K562 (cell line): ENCODE measurements around the gene TLR5. TPM values are rescaled to one million over a fixed set of nuclear protein-coding genes. Genes with fewer than 3 reads are reported as not detected.

Experiments
- ATAC-seq: fragments of 200-7000 bp; cut with Tn5 transposase; 3 replicates; pipeline ENCODE4 v1.9.1; 2020; ENCODE audit warnings: moderate library complexity
- BruUV-seq: library from RNA; stranded (reverse); fragments of 400-500 nt; replicated peaks from 2 replicates; lab custom pipeline; 2021; lab: Mats Ljungman, UMichigan
- CTCF ChIA-PET: fragments of 300-600 bp; formaldehyde crosslinking; extraction: SDS; loops from one replicate; lab custom pipeline; 2021; ENCODE audit warnings: low intra/inter-chr PET ratio; lab: Yijun Ruan, JAX
- POLR2A ChIA-PET: fragments of 300-600, 350-650 bp; sonication (Branson Sonifier 250); formaldehyde crosslinking; extraction: SDS; loops from one replicate; lab custom pipeline; 2021; ENCODE audit warnings: antibody characterized with exemption, inconsistent platforms; lab: Yijun Ruan, JAX
- DNase-seq, 4 experiments: peaks; one replicate each; pipeline versions ENCODE4 v3.0.0 to v3.0.0-alpha.2; 2011 to 2018; ENCODE audit warnings: low spot score in 3 of 4, mixed read lengths in 3 of 4; ENCODE audit errors: extremely low read depth in 1 of 4
- FAIRE-seq: peaks from 2 replicates; lab custom pipeline; 2011; peaks lifted over from hg19 to GRCh38; lab: Jason Lieb, UNC
- H2AFZ ChIP-seq: 2 replicates; pipeline ENCODE4 v1.6.0; 2011; ENCODE audit warnings: low read depth, low read length, control low read depth, inconsistent platforms
- H3K27ac ChIP-seq: fragments of 200-600 bp; 3 replicates; pipeline ENCODE4 v1.8.0; 2011; ENCODE audit warnings: low read depth, mild to moderate bottlenecking, control low read depth, inconsistent platforms, low read length, moderate library complexity, mixed read lengths; ENCODE audit errors: extremely low read depth
- H3K27me3 ChIP-seq, 2 experiments: fragments of 300-600 bp in 1 of 2; 2 replicates in 1 of 2; 3 replicates in 1 of 2; pipeline versions ENCODE4 v1.6.0 to v1.8.0; 2011; ENCODE audit warnings: inconsistent platforms in 2 of 2, low read length in 2 of 2, mild to moderate bottlenecking in 1 of 2, mixed read lengths in 1 of 2, moderate library complexity in 1 of 2; ENCODE audit not compliant: control insufficient read depth in 2 of 2, insufficient read depth in 2 of 2
- H3K36me3 ChIP-seq: fragments of 300-600 bp; 3 replicates; pipeline ENCODE4 v1.8.0; 2011; ENCODE audit warnings: mild to moderate bottlenecking, low read length, inconsistent platforms; ENCODE audit not compliant: control insufficient read depth, insufficient read depth
- H3K4me1 ChIP-seq, 2 experiments: fragments of 200-600 bp in 1 of 2; replicated peaks in 1 of 2; 2 replicates in 1 of 2; 3 replicates in 1 of 2; pipeline versions ENCODE4 v1.5.1 to v1.8.0; 2011; ENCODE audit warnings: inconsistent platforms in 2 of 2, low read length in 2 of 2, mild to moderate bottlenecking in 1 of 2, mixed read lengths in 1 of 2, moderate library complexity in 1 of 2; ENCODE audit not compliant: control insufficient read depth in 2 of 2, insufficient read depth in 2 of 2
- H3K4me2 ChIP-seq: 2 replicates; pipeline ENCODE4 v1.6.1; 2011; ENCODE audit warnings: low read length, control low read depth, inconsistent platforms, mixed read lengths; ENCODE audit not compliant: insufficient read depth
- H3K4me3 ChIP-seq: fragments of 200-600 bp; sonication (generic), shearing (Covaris generic); 2 replicates; pipeline ENCODE4 v1.5.1; 2016; ENCODE audit warnings: control low read depth, inconsistent platforms
- H3K79me2 ChIP-seq: fragments of 200-600 bp; 3 replicates; pipeline ENCODE4 v1.8.0; 2011; ENCODE audit warnings: low read length, inconsistent platforms; ENCODE audit not compliant: control insufficient read depth, insufficient read depth
- H3K9ac ChIP-seq, 2 experiments: 2 replicates each; pipeline versions ENCODE4 v1.6.0 to v1.6.1; 2011; ENCODE audit warnings: low read depth in 2 of 2, low read length in 2 of 2, control low read depth in 1 of 2, inconsistent platforms in 1 of 2, mild to moderate bottlenecking in 1 of 2, mixed read lengths in 1 of 2; ENCODE audit not compliant: insufficient read depth in 1 of 2
- H3K9me1 ChIP-seq: one replicate; pipeline ENCODE4 v1.6.0; 2011; ENCODE audit warnings: inconsistent platforms, mild to moderate bottlenecking, low read length, moderate library complexity; ENCODE audit not compliant: control insufficient read depth, insufficient read depth
- H3K9me3 ChIP-seq: replicated peaks from 2 replicates; pipeline ENCODE4 v1.5.1; 2011; ENCODE audit warnings: low read depth, low read length, inconsistent platforms; ENCODE audit not compliant: control insufficient read depth, insufficient read depth
- H4K20me1 ChIP-seq: replicated peaks from 2 replicates; pipeline ENCODE4 v1.6.1; 2011; ENCODE audit warnings: low read length, inconsistent platforms, mixed read lengths; ENCODE audit not compliant: control insufficient read depth, insufficient read depth
- CREBBP ChIP-seq: IDR thresholded peaks from one replicate; pipeline ENCODE4 v1.6.1; 2012; ENCODE audit warnings: low read depth, mild to moderate bottlenecking, control low read depth, inconsistent platforms, low read length
- GTF2E2 ChIP-seq: fragments of 200-800 bp; sonication (Bioruptor generic); IDR thresholded peaks from 2 replicates; pipeline ENCODE4 v1.6.1; 2016; ENCODE audit warnings: missing genetic modification characterization, missing compliant biosample characterization
- HES1 ChIP-seq: fragments of 450-650 bp; IDR thresholded peaks from 2 replicates; pipeline ENCODE4 v1.6.1; 2016; ENCODE audit warnings: low read depth, mild to moderate bottlenecking, moderate library complexity
- KLF6 ChIP-seq: fragments of 250-450 bp; sonication (Bioruptor Pico); IDR thresholded peaks from 2 replicates; pipeline ENCODE4 v1.4.0; 2020; ENCODE audit warnings: mild to moderate bottlenecking, moderate library complexity, borderline replicate concordance
- MBD1 ChIP-seq: fragments of 250-450 bp; sonication (Bioruptor Pico); IDR thresholded peaks from 2 replicates; pipeline ENCODE4 v1.8.0; 2022; ENCODE audit warnings: inconsistent platforms
- PURB ChIP-seq: sonication (generic); formaldehyde crosslinking; IDR thresholded peaks from 2 replicates; pipeline ENCODE4 v1.9.0; 2021; ENCODE audit warnings: low read depth, mild to moderate bottlenecking, missing genetic modification reagents
- SMARCE1 ChIP-seq: fragments of 450-650 bp; IDR thresholded peaks from 2 replicates; pipeline ENCODE4 v1.7.1; 2016; ENCODE audit warnings: mild to moderate bottlenecking
- STAT5A ChIP-seq: IDR thresholded peaks from 2 replicates; pipeline ENCODE4 v1.6.1; 2012; ENCODE audit warnings: low read length, inconsistent platforms, borderline replicate concordance
- ZNF316 ChIP-seq: fragments of 450-650 bp; IDR thresholded peaks from 2 replicates; pipeline ENCODE4 v1.6.1; 2016
- ZNF511 ChIP-seq: sonication (generic); formaldehyde crosslinking; IDR thresholded peaks from 2 replicates; pipeline ENCODE4 v1.8.0; 2022; ENCODE audit warnings: mild to moderate bottlenecking, missing genetic modification reagents
- ZNF639 ChIP-seq, 2 experiments: fragments of 200-800 bp in 1 of 2; sonication (Bioruptor generic) in 1 of 2; sonication (generic) in 1 of 2; formaldehyde crosslinking in 1 of 2; IDR thresholded peaks in 1 of 2; conservative IDR thresholded peaks in 1 of 2; 2 replicates each; pipeline versions ENCODE4 v1.5.0 to v1.6.1; 2016 to 2020; ENCODE audit warnings: missing compliant biosample characterization in 1 of 2, missing genetic modification characterization in 1 of 2, missing genetic modification reagents in 1 of 2
- ZZZ3 ChIP-seq: fragments of 450-650 bp; IDR thresholded peaks from 2 replicates; pipeline ENCODE4 v1.6.1; 2016; ENCODE audit warnings: antibody characterized with exemption, mild to moderate bottlenecking, moderate library complexity
- WGBS: fragments of 100-300 bp; shearing (Covaris generic); methylation state at CpG from one replicate; pipeline ENCODE4 v1.1.6; 2016; ENCODE audit warnings: low coverage, mixed read lengths; ENCODE audit not compliant: insufficient coverage; ENCODE audit errors: missing lambda C conversion rate; 5-methylcytosine and 5-hydroxymethylcytosine counted together
- in situ Hi-C: fragments of 300-500 bp; cut with MboI; formaldehyde crosslinking; loops from 4 replicates; pipeline ENCODE4 v1.15.0; 2018; ENCODE audit warnings: inconsistent platforms, mixed read lengths
- intact Hi-C: fragments of 100-400 bp; cut with micrococcal nuclease; formaldehyde crosslinking; loops from 2 replicates; pipeline ENCODE4 v1.14.2; 2022
- polyA plus RNA-seq, 8 experiments: library from polyadenylated mRNA; depleted of rRNA in 4 of 8; stranded (reverse) in 5 of 8; unstranded in 3 of 8; fragments of >200 nt; fragmentation: Nextera tagmentation in 2 of 8; fragmentation: Illumina TruSeq in 1 of 8; extraction: Ambion mirVana in 2 of 8; extraction: Trizol in 1 of 8; gene quantifications; 2 replicates each; pipeline versions ENCODE4 v1.2.1 to v1.2.3, GENCODE V29; 2011 to 2014; ENCODE audit warnings: inconsistent platforms in 1 of 8, missing spikeins in 1 of 8
- total RNA-seq, 7 experiments: library from RNA; depleted of rRNA in 6 of 7; stranded (reverse); fragments of >200 nt in 6 of 7; fragmentation: Illumina TruSeq in 2 of 7; extraction: Trizol in 2 of 7; gene quantifications; 2 replicates each; pipeline versions ENCODE4 v1.2.1 to v1.2.3, GENCODE V29; 2011 to 2021; ENCODE audit warnings: low replicate concordance in 1 of 7
- TF ChIP-seq, protein P1 (sequence below): fragments of 250-450 bp; sonication (Bioruptor Pico); IDR thresholded peaks from 2 replicates; pipeline ENCODE4 v1.8.0; 2022; ENCODE audit warnings: moderate library complexity, mild to moderate bottlenecking, inconsistent platforms

TLR5 gene
- total and polyA plus RNA-seq, 9 of the 15 experiments (the other 6 are each of a cell fraction or from before 2014, with no cell fraction given), result 0.93 to 7.4 (median 1.9) TPM

GRCh38 chr1:223153177-223154119 lies 10.4 kb upstream of the TLR5 start (continued):
- TF ChIP-seq MBD1 (CRISPR knock-in tag), result no peak
- TF ChIP-seq, all 486 proteins: peak for 20

DNA sequence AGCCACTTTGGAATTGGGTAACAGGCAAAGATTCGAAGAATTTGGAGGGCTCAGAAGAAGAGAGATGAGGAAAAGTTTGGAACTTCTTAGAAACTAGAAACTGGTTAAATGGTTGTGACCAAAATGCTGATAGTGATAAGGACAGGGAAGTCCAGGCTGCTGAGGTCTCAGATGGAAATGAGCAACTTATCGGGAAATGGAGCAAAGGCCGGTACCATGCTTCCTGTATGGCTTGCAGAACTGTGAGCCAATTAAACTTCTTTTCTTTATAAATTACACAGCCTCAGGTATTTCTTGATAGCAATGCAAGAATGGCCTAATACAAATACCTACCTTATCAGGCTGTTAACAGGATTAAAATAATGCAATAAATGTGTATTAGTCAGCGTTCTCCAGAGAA lies 9.4 kb upstream of the TLR5 start:
- Histone ChIP-seq H3K9me3 (no peaks in the 10 kb centered on the region), H3K79me2 (no peaks in the 10 kb centered on the region), H3K27me3 (no peaks in the 10 kb centered on the region), H3K9me1 (no peaks in the 10 kb centered on the region), H3K27ac (no peak overlapping the region), H3K4me2 (no peak overlapping the region), H4K20me1 (no peaks in the 10 kb centered on the region), H2AFZ (peak overlapping the region; percentile 43; the same call in 1 of the 2 replicates), H3K4me3 (no peak overlapping the region), H3K36me3 (no peaks in the 10 kb centered on the region), H3K4me1 (peaks cover 0 to 20% of the 10 kb centered on the region in 2 experiments; a peak in 3 of 5 replicates), H3K9ac (no peak overlapping the region)
- ChIA-PET CTCF (no interaction called here), POLR2A (interaction anchor here (0.5 kb wide), 1 partner anchor 570 kb away, joined by 3 read pairs; no protein-coding TSS in a partner anchor)
- 24% methylated on average over 4 of the region's 4 CpGs for WGBS
- DNase-seq (peak in 1 of 4 experiments; percentile 46), FAIRE-seq (no peak), ATAC-seq (0 out of 3 replicates have a peak, but pooled peaks have one; percentile 35)
- in situ Hi-C loops (no loop called here), intact Hi-C loops (no loop called here)
- BruUV-seq, result no TSS peak
- 0 out of 2 replicates have a peak, but pooled peaks have one; percentile 5 for TF ChIP-seq GTF2E2 (tag)
- no peak for TF ChIP-seq SMARCE1
- peak in 1 of 2 experiments; percentile 42; a peak in 1 of 4 replicates for TF ChIP-seq ZNF639 (CRISPR knock-in tag; conservative IDR thresholded peaks at IDR 0.05 in 1 of 2, IDR thresholded peaks at IDR 0.05 in 1 of 2)
- no peak for TF ChIP-seq ZNF511 (CRISPR knock-in tag)
- TF ChIP-seq, protein P1, sequence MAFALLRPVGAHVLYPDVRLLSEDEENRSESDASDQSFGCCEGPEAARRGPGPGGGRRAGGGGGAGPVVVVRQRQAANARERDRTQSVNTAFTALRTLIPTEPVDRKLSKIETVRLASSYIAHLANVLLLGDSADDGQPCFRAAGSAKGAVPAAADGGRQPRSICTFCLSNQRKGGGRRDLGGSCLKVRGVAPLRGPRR (CRISPR knock-in tag), result no peak
- no peak for TF ChIP-seq STAT5A
- TF ChIP-seq ZNF316, result peak; percentile 9; the same call in 1 of the 2 replicates
- TF ChIP-seq ZZZ3, result no peak
- no peak for TF ChIP-seq HES1
- TF ChIP-seq CREBBP, result no peak
- no peak for TF ChIP-seq KLF6 (CRISPR knock-in tag)
- no peak for TF ChIP-seq PURB (CRISPR knock-in tag)
